ENCODE data around the gene ARSB. TPM values are rescaled to one million over a fixed set of nuclear protein-coding genes. Genes with fewer than 3 reads are reported as not detected.

ARSB gene
- total RNA-seq, 1 experiment from 2014 or later, result 11.4 TPM

GRCh38 chr5:79007872-79008271 is 22.8 kb upstream of the ARSB start:
- no peaks in the 10 kb centered on the region for H3K79me1 ChIP-seq (ENCODE audit: insufficient read depth, low read depth, low read length, poor library complexity, severe bottlenecking)
- no peak overlapping the region for H4K5ac ChIP-seq (ENCODE audit: insufficient read length, low read depth, low read length)
- no peak overlapping the region for H2AK5ac ChIP-seq (ENCODE audit: insufficient read length, low read length)
- no peak overlapping the region for H2BK15ac ChIP-seq (ENCODE audit: low read depth, low read length)
- H3K79me2 ChIP-seq (ENCODE audit: insufficient read depth, low read length), result no peaks in the 10 kb centered on the region
- Mint-ChIP-seq H3K9me3 (peaks cover 1 to 2% of the 10 kb centered on the region in 2 experiments; a peak in 4 of 5 replicates), H3K4me1 (no peaks in the 10 kb centered on the region), H3K36me3 (ENCODE audit: insufficient read depth in 1 of 3, low read depth in 3 of 3) (peaks cover 0 to 2% (median 1%) of the 10 kb centered on the region in 3 experiments; a peak in 5 of 7 replicates), H3K4me3 (no peak overlapping the region), H3K27ac (no peak overlapping the region), H3K27me3 (ENCODE audit: low read depth) (no peaks in the 10 kb centered on the region; the same call in 1 of the 2 replicates)
- H3K4me2 ChIP-seq (ENCODE audit: insufficient read depth, insufficient read length, low read length), result no peak overlapping the region
- H4K20me1 ChIP-seq (ENCODE audit: control insufficient read depth, insufficient read depth, insufficient read length), result no peaks in the 10 kb centered on the region
- no peak for DNase-seq
- no peak overlapping the region for H4K91ac ChIP-seq (ENCODE audit: insufficient read length, low read depth, low read length)
- H2BK120ac ChIP-seq (ENCODE audit: low read depth, low read length, poor library complexity, severe bottlenecking), result no peak overlapping the region
- no peaks in the 10 kb centered on the region for H3K9me3 ChIP-seq (ENCODE audit: control insufficient read depth, low read depth, low read length)
- no peak overlapping the region for H2BK12ac ChIP-seq (ENCODE audit: insufficient read length, low read depth, low read length)
- H3K23me2 ChIP-seq (ENCODE audit: insufficient read length, low read depth, low read length, poor library complexity, severe bottlenecking), result no peaks in the 10 kb centered on the region
- no peak overlapping the region for H3K56ac ChIP-seq (ENCODE audit: insufficient read length, low read depth, low read length)
- TF ChIP-seq, protein P1, sequence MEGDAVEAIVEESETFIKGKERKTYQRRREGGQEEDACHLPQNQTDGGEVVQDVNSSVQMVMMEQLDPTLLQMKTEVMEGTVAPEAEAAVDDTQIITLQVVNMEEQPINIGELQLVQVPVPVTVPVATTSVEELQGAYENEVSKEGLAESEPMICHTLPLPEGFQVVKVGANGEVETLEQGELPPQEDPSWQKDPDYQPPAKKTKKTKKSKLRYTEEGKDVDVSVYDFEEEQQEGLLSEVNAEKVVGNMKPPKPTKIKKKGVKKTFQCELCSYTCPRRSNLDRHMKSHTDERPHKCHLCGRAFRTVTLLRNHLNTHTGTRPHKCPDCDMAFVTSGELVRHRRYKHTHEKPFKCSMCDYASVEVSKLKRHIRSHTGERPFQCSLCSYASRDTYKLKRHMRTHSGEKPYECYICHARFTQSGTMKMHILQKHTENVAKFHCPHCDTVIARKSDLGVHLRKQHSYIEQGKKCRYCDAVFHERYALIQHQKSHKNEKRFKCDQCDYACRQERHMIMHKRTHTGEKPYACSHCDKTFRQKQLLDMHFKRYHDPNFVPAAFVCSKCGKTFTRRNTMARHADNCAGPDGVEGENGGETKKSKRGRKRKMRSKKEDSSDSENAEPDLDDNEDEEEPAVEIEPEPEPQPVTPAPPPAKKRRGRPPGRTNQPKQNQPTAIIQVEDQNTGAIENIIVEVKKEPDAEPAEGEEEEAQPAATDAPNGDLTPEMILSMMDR (conservative IDR thresholded peaks at IDR 0.05), result no peak
- no peak overlapping the region for H3K27ac ChIP-seq (ENCODE audit: insufficient read length, low read depth, low read length)
- H3K18ac ChIP-seq (ENCODE audit: insufficient read length, low read depth, low read length), result no peak overlapping the region
- no peak overlapping the region for H3T11ph ChIP-seq (ENCODE audit: low read length)
- H2AFZ ChIP-seq (ENCODE audit: low read length), result no peak overlapping the region
- no peak overlapping the region for H3K9ac ChIP-seq (ENCODE audit: extremely low read depth, insufficient read length, low read length)
- no peak overlapping the region for H2BK20ac ChIP-seq (ENCODE audit: low read depth, low read length, poor library complexity, severe bottlenecking)
- no peaks in the 10 kb centered on the region for H3K4me1 ChIP-seq (ENCODE audit: insufficient read depth, low read length)
- H3K23ac ChIP-seq (ENCODE audit: insufficient read length, low read depth, low read length), result no peak overlapping the region
- H3K14ac ChIP-seq (ENCODE audit: insufficient read depth, low read length), result no peak overlapping the region
- WGBS (ENCODE audit: extremely low coverage, insufficient read length, low lambda C conversion rate), result no CpG with 5 or more reads among the region's 3 CpGs
- H2BK5ac ChIP-seq (ENCODE audit: insufficient read length, low read length), result no peak overlapping the region
- H3K27me3 ChIP-seq (ENCODE audit: insufficient read depth, low read length), result no peaks in the 10 kb centered on the region
- H3K4ac ChIP-seq (ENCODE audit: low read depth, low read length), result no peak overlapping the region
- no peak overlapping the region for H4K8ac ChIP-seq (replicated peaks; ENCODE audit: insufficient read length, low read depth, low read length)

All from H9 (cell line).